AG08396 (cell line): Measurements from ENCODE around the gene HMCN1.
A peak's percentile ranks its signal among the peaks of the same experiment; 100 is the strongest.

ENCODE experiments used
- DNase-seq: peaks from one replicate; pipeline ENCODE4 v3.0.0; 2012; ENCODE audit warnings: low spot score, mixed read lengths

HMCN1 gene

GRCh38 chr1:185912504-185912903, 178.3 kb downstream of the HMCN1 start:
- DNase-seq = no peak

GRCh38 chr1:185914089-185914488, 179.9 kb downstream of the HMCN1 start:
- no peak for DNase-seq

DNA sequence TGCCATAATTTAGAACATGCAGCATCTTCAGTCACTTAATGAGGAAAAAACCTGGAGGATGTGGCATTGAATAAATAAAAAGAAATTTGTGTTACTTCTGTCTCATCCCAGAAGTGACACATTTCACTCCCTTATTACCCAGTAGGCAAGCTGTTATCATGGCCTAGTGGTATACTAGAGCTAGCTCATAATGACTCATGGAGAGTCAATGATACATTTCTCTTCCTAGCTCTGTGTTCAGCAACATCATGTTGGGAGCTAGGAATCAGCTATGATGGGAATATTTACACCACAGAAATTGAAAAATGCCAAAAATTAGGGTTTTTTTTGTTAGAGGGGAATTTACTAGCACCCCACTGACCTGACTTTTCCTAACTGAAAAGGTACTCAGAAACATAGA, 182.7 kb downstream of the HMCN1 start:
- no peak for DNase-seq

DNA sequence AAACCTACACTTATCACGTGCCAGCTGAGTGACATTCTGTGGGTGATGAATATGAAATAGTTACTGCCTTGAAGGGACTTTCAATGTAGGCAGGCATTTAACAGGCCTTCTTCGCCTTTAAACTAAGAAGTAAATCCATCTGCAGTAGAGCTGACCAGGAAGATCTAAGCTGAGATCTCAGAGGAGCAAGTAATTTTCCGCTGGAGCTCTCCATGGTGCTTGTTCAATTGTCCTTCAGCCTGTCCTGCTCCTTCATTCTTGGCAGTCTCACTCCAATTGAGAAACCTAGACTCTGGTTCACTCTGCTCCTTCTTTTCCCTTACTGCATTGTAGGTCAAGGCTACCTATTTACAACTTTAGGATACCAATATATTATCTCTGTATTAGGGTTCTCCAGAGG, 183.5 kb downstream of the HMCN1 start:
- DNase-seq = peak; percentile 38

GRCh38 chr1:185920602-185921001, 186.4 kb downstream of the HMCN1 start:
- no peak for DNase-seq

- no peak for DNase-seq
Measured at GRCh38 chr1:185921636-185922035, 187.4 kb downstream of the HMCN1 start.

- no peak for DNase-seq
Measured at GRCh38 chr1:185926588-185926987, 192.4 kb downstream of the HMCN1 start.

GRCh38 chr1:185929776-185930175, 195.6 kb downstream of the HMCN1 start:
- no peak for DNase-seq

GRCh38 chr1:185931438-185931837, 197.2 kb downstream of the HMCN1 start:
- no peak for DNase-seq

DNA sequence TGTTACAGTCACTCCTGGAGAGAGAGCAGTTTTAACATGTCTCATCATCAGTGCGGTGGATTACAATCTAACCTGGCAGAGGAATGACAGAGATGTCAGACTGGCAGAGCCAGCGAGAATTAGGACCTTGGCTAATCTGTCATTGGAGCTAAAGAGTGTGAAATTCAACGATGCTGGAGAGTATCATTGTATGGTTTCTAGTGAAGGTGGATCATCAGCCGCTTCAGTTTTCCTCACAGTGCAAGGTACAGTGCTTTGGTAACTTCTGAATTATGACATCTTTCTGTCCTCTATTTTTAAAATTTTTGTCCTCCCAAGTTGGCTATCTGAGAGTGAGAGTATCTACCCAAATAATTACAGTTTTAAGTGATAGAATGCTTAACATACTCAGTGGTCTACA, 199.4 kb downstream of the HMCN1 start:
- no peak for DNase-seq

DNA sequence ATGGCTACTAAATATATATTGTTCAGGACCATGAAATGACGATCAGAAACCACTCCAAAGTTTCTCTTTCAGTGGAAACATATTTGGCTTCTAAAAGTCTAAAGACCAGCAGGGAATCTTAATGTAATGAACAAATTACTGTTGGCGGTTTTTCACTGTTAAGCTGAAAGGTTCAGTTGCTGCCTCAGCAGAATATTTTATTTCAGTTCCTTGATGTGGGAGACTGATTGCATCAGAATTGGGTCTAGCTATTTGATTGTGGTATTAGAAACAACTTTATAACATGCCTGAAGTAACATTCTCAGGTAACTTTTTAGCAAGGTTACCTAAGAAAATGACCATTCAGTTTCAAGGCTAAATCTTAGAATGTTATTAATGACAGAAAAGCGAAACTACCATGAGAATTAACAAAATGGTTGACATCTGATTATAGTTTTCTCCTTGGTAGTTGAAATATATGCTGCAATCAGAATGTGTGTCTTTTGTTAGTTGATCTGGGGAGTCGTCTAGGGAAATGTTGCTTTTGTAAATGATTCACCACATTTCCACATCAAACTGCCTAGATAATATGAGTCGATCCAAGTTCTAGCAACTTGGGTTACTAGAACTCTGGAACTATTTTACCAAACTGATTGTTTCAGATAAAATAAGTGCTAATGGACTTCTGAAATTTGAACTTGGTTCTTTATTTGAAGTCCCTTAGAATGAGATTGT, 200.4 kb downstream of the HMCN1 start:
- peak; percentile 7 for DNase-seq

GRCh38 chr1:185935360-185935759, 201.2 kb downstream of the HMCN1 start:
- DNase-seq = no peak

DNA sequence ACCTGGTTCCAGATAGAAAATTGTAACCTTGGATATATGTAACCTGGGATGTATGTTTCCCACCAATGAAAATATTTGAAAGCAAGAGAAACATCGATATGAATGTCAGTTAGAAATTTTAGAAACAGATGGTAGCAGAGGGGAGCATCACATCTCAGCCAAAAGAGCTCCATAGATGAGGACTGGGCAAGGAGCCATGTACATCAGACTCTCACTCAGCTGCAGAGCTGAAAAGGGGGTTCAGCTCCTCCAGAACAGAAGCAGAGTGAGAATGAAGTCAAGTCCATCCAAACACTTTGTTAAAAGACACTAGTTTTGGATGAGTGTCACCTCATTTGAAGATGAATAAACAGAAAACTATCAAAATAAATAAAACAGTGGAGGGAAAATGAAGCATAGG, 202.4 kb downstream of the HMCN1 start:
- DNase-seq = no peak

DNA sequence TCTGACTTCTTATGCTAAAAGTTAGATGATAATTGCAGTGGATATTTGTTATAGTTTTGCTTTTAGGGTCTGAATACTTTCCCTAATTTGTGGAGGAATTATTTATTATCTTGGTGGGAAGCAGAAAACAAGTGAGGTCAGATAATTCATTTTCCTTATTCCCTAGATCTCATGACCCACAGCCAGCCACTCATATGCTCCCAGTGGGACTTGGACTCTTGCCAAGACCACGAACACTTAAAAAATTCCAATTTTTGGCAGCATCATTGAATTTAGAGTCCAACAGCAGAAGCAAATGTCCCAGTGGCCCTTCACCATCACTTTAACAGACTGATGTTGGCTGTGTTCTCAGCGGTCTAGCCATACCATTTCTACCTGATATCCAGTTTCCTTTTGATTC, 204.2 kb downstream of the HMCN1 start:
- no peak for DNase-seq

DNA sequence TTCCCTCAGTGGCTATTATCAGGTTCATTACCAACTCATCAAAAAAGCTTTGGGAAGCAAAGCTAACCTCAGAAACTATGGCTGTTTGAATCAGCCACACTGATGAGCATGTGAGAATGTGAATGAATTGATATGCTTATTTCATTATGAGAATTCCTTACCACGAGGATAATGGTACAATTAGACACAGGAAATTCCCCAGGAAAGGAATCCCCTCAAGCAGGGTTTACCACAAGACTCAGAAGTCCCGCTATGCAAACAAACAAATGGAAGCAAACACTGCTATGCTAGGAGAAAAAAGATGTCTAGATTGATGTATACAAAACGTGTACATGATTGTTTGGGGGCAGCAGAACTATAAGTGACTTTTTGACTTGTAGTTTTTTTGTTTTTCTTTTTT, 205.0 kb downstream of the HMCN1 start:
- no peak for DNase-seq

GRCh38 chr1:185942961-185943360, 208.8 kb downstream of the HMCN1 start:
- DNase-seq = no peak

- DNase-seq = no peak
Measured at GRCh38 chr1:185956881-185957280, 222.7 kb downstream of the HMCN1 start.

DNA sequence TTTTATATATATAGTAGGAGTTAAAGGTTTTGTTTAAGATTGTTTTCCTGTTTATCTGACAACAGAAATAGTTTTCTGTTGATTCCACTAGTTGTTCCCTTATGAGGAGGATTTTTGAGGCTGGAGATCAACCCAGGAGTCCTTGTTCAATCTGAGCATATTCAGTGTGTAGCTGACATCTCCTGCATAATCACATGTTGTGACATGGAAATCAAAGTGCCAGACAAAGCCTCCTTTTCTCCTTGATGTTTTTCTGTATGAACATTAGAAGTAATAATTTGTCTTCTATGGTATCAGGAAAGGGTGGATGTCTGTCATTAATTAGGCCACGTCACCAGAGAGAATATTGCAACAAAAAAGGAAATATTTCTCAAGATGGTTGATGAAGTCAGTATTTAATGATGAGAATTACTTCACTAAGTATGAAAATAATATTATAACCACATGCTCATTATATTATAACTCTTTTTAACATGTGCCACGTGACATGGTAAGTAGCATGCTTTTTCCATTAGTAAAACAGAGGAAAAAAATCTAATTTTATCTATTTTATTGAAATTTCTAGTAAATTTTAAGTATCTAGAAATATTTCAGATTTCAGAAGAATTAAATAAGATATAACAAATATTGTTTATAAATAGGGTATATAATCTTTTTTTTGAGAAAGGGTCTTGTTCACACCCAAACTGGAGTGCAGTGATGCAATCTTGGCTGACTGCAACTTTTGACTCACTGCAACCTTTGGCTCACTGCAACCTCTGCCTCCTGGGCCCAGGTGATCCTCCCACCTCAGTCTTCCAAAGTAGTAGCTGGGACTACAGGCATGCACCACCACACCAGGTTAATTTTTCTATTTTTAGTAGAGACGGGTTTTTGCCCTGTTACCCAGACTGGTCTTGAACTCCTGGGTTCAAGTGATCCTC, 223.5 kb downstream of the HMCN1 start:
- DNase-seq = no peak

DNA sequence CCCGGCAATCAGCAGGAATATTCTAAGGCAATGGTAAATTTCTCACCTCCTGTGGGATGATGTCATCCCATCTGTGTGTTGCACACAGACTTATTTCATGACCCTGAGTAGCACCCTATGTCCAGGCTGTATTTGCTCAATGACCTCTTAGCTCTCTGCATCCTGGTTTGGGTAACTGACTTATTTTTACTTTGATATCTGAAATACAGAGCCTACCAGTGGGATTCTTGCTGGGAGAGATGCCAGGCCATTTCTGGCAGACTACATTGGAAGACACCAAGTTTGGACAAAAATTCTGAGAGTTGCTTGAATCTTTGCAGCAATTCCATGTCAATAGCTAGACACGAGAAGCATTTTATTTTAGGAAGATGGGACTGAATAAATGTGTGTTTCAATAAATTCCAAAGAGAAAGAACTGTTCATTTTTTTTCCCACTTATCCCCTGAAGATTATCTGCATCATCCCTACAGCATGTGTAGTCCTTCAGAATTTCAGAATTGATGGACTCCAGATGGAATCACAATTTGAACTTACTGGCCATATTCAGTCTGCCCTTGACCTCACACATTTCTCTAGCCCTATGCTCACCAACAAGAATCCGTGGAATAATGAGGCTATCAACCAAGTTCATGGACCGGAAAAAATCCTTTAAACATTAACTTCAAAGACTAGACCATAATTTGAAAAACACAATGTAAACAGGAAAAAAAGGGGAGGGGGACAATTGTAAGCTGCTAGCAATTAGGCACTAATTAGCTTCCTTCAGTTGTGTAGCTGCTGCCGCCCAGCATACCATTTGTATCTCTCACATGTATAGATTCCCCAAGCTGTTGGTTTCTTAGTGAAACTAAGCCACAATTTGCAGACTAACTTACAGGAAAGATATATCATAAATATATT, 226.5 kb downstream of the HMCN1 start:
- DNase-seq = no peak

DNA sequence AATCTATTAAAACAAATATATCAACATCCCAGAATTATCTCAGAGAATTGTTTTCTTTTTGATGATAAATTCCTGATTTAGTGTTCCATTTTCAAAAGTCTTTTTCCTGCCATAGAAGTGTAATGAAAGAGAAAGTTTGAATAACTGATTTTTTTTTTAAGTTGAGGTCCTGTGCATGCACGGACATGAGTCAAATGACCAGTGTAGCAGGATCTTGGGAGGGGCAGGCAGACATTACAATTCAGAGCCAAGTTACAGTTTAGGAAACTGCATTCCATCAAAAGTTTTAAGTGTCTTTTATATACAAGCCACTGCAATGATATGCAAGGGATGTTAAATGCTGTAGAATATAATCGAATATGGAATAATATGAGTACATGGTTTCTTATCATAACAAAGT, 227.5 kb downstream of the HMCN1 start:
- peak; percentile 13 for DNase-seq

- DNase-seq = no peak
Measured at GRCh38 chr1:185964946-185965345, 230.8 kb downstream of the HMCN1 start.

DNA sequence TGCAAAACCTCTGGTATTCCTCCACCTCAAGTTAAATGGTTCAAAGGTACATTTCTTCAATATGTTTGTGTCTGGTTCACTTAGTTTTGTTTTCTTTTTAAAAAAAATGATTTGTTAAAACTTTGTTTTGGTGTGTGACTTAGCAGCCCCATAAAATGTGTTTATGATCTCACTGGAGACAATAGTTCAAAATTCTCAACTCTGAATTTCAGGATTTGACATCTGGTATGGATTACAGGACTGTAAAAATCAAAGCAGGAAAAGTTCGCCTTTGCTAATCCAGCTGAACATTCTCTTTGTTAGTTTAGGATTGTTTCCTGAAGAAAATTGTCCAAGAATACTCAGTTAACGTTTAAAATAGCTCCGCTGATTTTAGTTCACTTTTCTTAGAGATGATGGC, 231.7 kb downstream of the HMCN1 start:
- no peak for DNase-seq
